HG02973 (cell line): ENCODE measurements around the gene AMN1.
A peak's percentile ranks its signal among the peaks of the same experiment; 100 is the strongest.
"Not testable (repeated sequence)": the region's sequence is repeated elsewhere in the genome, so short reads cannot be mapped to it uniquely, and the experiment has no call there.

ENCODE experiments used
- ATAC-seq: cut with Tn5 transposase; IDR thresholded peaks from one replicate; pipeline ENCODE4 v1.9.1; 2021; ENCODE audit warnings: moderate library complexity; ENCODE audit not compliant: unreplicated experiment

Gene AMN1

DNA sequence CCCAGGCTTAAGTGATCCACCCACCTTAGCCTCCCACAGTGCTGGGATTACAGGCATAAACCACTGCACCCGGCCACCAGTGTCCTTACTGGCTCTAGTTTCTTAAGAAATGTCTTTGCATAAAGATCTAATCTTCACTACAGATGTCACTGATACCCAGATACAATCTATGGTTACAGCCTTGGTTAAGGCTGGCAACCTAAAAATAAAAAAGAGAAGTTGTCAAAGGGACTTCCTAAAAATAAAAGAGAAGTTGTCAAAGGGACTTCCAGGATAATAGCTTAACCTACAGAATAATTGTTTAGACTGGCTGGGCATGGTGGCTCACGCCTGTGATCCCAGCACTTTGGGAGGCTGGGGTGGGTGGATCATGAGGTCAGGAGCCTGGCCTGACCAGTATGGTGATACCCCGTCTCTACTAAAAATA, 41.7 kb downstream of the AMN1 start:
- ATAC-seq = no peak

DNA sequence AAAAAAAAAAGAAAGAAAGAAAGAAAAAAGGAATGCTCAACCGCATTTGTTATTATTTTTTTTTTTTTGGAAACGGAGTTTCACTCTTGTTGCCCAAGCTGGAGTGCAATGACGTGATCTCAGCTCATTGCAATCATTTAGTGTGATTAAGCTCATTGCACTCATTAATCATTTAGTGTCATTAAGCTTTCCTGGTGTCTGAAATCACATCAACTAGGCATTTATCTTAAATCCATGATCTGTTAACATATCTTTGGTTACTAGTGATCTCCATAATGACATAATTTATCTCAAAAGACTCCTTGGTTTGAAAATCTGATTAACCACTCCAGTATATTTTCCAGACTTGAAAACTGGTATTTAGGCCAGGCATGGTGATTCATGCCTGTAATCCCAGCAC, 43.0 kb downstream of the AMN1 start:
- no peak for ATAC-seq

DNA sequence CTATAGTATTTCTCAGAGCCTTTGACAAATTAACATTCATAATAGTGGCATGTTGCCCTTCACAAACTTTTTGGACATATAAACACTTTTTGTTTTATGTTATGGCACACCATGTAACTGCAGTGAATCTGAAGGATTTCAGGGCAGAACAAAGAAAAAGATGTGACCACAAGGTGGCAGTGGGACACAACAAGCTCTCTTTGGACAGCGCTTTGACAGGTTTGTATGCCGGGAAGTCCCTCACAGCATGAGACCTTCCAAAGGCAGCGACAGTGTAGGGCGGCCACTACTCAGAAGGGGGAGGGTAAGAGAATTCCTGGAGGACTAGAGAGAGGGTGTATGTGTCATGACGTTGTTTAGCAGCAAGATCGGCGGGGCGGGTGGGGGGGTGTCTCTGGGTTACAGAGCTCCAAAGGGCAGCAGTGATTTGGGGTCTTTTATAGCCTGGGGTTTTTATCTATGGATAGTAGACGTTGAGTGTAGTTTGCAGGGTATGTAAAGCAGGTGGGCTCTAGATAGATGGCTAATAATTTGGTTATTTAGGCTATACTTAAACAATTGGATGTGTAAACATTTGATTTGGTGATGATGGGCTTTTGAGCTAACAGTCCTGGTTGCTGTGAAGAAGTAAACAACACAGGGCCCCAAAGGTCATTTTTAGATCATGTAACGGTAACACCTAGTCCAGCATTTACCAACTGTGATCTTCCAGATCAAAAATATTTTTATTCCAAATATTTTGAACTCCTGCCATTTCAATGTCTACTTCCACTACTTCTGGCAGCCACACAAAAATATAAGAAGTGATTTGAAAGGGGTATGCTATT, 46.5 kb downstream of the AMN1 start:
- peak; percentile 89 for ATAC-seq

DNA sequence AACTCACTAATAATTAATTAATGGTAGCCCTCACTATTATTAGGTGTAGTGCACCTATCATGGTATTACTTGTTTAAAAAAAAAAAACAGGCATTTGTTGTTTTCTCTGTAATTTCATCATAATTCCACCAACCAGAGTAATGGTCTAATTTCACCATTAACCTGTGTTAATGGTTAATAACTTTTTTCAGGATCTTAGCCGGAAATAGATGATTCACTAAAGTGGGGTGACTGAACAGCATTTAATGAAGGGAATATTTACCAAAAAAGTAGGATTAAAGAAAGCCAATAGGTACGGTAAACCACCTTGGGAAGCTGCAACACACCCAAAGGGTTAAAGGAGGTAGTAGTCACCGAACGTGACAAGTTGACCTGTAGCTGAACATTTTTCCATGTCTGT, 56.3 kb downstream of the AMN1 start:
- ATAC-seq = no peak

DNA sequence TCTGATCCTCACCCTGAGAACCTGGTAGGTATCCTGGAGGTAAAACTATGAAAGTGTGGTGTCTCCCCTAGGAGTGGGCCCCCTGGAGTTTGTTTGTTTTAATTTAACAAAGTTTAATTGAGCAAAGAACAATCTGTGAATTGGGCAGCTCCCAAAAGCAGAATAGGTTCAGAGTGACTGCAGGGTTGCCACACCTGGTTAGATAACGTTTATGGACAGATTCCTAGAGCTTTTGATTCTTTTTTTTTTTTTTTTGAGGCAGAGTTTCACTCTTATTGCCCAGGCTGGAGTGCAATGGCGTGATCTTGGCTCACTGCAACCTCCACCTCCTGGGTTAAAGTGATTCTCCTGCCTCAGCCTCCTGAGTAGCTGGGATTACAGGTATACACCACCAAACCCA, 59.2 kb downstream of the AMN1 start:
- not testable (repeated sequence) for ATAC-seq

DNA sequence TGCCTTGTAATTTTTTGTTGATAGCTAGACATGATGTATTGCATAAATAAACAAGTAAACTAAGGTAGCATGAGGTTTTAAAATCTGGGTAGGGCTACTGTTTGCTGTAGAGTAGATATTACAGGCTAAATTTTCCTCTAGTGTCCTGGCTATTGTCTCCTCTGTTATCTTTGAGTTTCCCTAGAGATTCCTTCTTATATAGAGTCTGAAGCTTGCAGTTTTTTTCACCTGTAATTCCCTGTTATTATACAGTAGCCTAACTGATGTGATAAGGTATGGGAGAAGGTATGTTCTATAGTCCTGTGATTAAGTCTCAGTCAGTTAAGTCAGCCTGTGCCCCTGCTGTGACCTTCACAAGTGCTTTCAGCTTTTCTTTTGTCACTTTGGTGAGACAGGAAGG, 59.8 kb downstream of the AMN1 start:
- no peak for ATAC-seq

DNA sequence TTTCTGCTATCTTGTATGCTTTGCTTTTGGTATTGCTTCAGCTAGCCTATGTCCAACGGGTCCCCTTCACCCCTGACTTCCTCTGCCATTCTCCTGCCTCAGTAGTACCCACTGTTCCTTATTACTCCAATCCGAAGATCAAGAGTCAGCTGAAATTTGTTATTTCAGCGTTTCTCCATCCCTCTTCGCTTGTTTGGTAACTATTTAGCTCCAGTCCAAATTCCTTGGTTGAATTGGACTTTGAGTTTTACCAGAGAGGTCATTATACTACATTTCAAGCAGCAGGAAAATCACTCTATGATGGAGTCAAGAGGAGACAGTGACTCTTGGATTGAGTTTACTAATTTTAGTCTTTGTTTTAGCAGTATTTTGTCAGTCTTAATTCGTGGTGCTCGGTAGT, 64.8 kb downstream of the AMN1 start:
- no peak for ATAC-seq

DNA sequence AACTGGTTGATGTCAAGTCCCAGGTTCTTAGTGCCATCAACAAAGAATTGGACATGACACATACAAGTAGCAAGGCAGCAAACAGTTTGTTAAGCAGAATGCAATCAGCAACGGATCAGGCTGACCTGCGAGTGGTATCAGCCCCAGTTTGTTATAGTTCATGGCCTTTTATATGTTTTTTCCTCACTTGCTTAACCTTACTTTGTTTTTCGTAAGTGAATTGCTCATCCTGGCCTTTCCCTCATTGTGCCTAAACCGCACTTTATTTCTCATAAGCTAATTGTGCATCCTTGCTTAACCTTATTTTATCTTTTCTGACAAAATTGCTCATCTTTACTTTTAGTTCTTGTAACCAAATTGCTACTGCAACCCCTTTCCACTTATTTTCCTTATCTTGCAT, 65.2 kb downstream of the AMN1 start:
- ATAC-seq = no peak

DNA sequence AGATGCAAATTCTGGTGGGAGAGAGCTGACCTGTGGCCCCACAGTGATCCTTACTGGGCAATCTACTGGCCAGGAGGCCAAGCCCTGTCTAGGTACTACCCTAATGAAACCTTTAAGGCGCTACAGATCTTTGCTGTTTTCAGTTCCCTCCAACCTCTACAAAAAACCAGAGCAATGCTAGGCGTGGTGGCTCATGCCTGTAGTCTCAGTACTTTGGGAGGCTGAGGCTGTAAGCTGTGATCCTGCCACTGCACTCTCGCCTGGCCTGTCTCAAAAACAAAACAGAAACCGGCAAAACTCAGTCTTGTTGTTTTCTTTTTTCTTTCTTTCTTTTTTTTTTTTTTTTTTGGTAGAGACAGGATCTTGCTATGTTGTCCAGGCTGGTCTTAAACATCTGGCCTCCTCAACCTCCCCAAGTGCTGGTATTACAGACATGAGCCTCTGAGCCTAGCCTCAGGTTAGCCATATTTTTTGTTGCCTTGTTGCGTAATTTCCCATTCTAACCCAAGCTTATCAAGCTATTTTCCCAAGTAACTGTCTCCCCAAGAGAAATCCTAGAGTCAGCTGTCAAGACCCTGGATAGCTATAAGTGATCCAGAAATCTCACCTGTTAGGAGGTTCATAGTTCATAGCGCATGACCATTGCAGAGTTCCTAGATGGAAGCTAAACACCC, 66.5 kb downstream of the AMN1 start:
- no peak for ATAC-seq

DNA sequence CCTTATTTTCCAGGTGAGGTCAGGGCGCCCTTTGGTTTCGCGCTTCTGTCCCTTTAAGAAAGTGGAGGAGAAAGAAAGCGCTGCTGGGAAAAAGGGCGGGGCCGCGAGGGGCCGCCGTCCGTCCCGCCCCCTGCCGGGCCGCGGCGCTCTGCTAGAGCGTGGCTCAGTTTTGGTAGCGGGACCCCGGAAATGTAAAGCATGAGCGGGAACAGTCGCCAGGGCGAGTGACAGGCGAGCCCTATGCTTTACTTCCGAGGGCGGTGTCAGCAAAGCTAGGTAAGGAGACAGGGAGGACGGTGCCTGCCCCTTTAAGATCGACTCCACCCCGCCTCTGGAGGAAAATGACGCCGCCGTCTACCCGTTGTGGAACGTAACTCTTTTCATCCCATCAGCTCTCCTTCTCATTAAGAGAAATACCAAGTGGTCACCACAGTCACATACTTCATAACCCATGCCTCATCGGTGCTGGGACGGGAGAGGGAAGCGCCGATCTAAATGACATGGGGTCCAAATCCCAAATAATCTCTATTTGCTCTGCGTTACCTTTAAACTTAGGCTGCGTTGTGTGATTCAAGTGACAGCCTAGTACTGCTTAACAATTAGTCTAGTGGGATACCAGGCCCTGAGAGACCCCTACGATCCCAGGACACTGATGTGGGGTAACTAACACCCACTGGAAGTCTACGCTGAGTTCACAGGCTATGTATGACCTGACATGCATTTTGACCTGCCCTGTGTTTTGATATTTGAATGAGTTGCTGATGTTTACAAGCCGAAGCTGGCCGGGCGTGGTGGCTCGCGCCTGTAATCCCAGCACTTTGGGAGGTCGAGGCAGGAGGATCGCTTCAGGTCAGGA, 69.5 kb downstream of the AMN1 start, which contains the start of gene ETFBKMT:
ETFBKMT (plus strand) TSS at position 602 of the 856 bp plus-strand sequence. CDS start 2,266 bp downstream, outside the sequence.
- peak; percentile 99 for ATAC-seq

DNA sequence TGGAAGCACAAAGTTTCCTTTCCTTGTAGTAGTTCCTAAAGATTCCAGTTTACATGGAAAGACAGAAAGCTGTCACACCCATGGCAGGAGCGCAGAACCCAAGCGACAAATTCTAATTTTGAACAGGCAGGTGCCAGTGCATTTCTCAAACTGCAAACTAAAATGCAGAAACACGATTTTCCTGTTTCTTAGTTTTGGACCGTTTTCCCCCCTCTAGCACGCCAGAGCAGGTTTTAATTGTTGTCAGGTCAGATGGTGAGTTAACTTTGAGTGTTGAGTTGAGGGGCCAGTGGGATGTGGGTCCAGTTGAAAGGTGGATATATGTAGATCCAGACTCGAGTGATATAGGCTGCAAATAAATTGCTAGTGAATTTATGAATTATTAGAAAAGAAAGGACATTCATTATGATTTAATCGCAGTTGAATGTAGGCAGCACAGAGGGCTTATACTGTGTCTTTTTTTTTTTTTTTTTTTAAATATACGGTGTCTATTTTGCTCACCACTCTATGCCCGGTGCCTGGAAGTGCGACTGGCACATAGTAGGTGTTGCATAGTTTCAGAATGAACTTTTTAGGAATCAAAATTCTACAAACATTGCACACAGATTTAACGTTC, 70.2 kb downstream of the AMN1 start:
- ATAC-seq = no peak

DNA sequence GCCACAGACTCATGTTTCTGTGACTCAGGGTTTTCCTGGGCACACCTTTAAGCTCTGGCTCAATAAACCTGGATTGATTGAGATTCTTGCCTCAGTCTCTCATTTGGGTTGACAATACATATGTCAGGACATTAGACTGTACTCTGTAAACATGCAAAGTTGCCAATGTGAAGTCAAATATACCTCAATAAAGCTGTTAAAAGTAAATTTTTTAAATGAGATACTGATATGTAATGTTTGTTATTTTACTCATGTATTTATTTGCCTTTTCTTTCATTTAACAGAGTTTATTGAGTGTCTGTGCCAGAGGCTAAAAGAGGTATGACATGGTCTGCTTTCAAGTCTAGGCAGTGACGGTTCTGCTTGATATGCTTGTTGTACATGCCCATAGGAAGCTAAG, 73.0 kb downstream of the AMN1 start:
- ATAC-seq = no peak

DNA sequence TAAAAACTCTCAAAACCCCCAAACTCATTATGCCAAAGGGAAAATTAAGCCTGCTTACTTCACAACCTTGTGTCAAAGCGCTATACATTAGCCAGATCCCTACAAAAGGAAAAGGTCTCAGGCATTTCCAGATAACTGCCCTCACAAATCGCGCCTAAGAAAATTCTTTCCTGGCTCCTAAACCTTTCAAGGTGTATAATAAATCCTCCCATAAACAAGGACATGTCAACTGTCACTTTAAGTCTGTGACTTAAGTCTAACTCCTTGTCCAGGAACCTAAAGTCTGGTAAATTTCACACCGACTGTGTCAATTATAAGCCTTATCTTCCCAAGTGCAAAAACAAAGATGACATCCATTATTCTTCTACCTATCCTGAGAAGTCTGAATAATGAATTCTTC, 73.6 kb downstream of the AMN1 start:
- ATAC-seq = no peak

DNA sequence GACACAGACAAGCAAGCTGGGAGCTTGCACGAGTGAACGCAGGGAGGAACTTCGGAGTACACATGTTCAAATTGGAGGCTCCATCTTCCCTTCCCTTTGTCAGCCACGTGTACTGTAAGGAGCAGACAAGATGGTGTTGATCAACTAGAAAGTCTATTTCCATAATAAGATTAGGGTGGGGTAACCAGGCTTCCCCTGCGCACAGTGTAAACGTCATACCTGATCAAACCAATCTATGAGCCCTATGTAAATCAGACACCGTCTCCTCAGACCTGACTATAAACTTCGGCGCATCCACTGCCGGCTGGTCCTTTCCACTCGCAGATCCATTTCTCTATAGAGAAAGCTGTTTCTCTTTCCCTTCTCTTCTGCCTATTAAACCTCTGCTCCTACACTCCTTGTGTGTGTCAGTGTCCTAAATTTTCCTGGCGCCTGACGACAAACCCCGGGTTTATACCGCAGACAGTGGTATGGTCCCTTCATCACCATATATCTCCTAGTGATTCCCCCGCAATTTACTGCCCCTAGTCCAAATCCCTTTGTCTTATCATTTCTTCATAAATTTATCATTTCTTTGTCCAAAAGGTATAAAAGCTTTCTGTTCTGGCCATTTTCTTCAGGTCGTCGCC, 76.8 kb downstream of the AMN1 start:
- ATAC-seq = no peak

DNA sequence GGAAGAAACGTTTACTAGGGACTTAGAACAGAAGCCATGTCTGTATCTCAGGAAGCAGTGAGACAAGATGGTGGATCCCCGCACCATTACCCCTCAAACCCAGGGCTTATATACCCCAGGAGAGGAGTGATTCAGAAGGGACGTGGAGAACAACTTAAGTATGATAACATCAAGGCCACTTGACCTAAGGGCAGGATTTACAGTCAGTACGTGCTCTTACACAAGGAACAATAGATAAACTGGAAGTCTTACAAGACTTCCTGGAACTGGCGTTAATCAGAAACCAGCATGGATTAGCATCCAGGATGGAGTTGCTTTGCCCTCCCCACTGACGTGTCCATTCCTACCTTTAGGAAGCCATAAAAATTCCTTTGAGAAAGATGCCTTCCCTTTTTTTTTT, 77.9 kb downstream of the AMN1 start:
- no peak for ATAC-seq

DNA sequence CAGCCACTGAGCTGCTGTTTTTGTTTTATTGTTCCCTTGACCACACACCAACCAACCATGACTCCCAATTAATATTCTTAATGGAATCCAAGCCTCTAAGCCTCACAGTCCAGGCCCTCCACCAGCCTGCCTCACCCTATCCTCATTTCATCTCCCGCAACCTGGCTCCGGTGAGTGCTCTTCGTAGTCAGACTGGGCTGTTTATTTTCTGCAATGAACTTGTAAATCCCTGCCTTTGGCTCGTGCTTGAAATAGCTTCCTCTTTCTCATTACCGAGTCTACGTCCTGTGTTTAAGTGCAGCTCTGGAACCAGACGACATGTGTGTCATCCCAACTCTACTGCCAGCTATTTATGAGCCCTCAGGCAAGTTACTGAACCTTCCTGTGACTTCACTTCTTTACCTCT, 81.7 kb downstream of the AMN1 start:
- no peak for ATAC-seq

DNA sequence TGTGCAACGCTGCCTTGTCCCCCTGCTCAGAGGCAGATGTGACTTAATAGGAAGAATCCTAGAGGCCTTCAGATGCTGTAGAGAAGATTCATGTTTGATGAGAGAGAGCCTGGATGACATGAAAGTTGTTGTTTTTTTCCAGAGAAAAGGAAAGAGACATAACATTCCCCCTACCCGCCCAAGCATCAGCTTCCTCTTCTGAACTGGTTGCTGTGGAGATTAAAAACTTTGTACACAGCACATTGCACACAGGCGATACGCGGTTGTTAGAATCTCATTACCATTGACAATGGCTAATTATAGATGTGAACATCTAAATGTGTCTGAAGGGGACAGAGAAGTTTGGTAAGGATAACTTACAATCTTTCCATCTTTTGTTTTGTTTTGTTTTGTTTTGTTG, 82.9 kb downstream of the AMN1 start:
- no peak for ATAC-seq

DNA sequence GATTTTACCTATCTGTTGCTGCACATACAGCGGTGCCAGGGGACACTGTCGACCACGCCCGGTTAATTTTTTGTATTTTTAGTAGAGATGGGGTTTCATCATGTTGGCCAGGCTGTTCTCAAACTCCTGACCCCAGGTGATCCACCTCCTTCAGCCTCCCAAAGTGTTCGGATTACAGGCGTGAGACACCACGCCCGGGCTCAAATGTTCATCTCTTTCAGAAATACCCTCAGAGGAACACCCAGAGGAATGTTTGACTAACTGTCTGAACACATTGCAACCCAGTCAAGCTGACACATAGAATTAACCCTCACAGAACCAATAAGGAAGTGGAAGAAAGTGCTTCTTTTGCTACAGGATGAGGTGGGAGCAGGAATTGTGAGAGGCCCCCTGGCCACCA, 84.3 kb downstream of the AMN1 start:
- ATAC-seq = no peak

DNA sequence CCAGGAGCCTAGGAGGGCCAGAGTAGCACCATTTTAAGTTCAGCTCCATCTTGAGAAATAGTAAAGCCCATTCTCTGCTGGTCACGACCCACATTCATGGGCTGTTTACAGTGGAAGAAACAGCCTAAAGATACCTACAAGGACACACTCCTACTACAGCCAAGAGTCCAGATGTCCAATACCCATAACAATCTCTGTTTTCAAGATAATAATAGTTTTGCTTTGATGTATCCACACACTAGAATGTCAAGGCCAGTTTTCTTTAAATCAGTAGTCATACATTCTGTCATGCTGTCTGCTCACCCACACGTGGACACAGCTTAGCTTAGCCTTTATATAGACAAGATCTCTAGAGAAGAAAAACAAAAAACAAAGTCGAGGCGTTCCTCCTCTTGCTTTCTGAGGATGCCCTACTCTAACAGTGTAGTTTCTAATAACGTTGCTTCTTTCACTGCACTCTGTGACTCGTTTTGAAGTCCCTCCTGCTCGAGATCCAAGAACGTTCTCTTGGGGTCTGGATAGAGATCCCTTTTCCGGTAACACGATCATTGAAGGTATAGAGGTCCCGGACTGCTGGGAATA, 87.2 kb downstream of the AMN1 start:
- no peak for ATAC-seq

DNA sequence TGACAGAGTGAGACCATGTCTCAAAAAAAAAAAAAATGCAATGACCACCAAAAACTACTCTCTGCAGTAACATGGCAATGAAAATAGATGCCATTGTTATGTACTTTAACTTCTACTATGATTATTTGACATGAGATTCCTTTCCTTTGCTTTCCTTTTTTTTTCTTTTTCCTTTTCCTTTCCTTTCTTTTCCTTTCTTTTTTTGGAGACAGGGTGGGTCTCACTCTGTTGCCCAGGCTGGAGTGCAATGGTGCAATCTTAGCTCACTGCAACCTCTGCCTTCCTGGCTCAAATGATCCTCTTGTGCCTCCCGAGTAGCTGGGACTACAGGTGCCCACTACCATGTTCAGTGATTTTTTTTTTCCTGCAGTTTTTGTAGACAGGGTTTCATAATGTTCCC, 94.2 kb downstream of the AMN1 start:
- ATAC-seq = no peak
